H9 (cell line): Measurements from ENCODE around the gene RNF149. TPM values are rescaled to one million over a fixed set of nuclear protein-coding genes. Genes with fewer than 3 reads are reported as not detected.

ENCODE experiments used
- DNase-seq: peaks from one replicate; pipeline ENCODE4 v3.0.0-alpha.2; 2017
- H2AFZ ChIP-seq: one replicate; pipeline ENCODE4 v1.6.1; 2013; ENCODE audit warnings: mild to moderate bottlenecking, low read length, control low read depth, moderate library complexity
- H2AK5ac ChIP-seq: 2 replicates; pipeline ENCODE4 v1.6.1; 2013; ENCODE audit warnings: low read length, control low read depth, mixed read lengths; ENCODE audit not compliant: insufficient read length
- H2BK120ac ChIP-seq: one replicate; pipeline ENCODE4 v1.6.1; 2013; ENCODE audit warnings: low read depth, mild to moderate bottlenecking, low read length, control low read depth, inconsistent platforms; ENCODE audit not compliant: poor library complexity, severe bottlenecking
- H2BK12ac ChIP-seq: 2 replicates; pipeline ENCODE4 v1.6.1; 2013; ENCODE audit warnings: low read length, control low read depth, mixed read lengths, low read depth; ENCODE audit not compliant: insufficient read length
- H2BK15ac ChIP-seq: 2 replicates; pipeline ENCODE4 v1.6.1; 2013; ENCODE audit warnings: low read depth, low read length, control low read depth
- H2BK20ac ChIP-seq: one replicate; pipeline ENCODE4 v1.6.1; 2013; ENCODE audit warnings: low read depth, mild to moderate bottlenecking, low read length, control low read depth, inconsistent platforms; ENCODE audit not compliant: poor library complexity, severe bottlenecking
- H2BK5ac ChIP-seq: 2 replicates; pipeline ENCODE4 v1.6.1; 2013; ENCODE audit warnings: low read length, control low read depth, mixed read lengths; ENCODE audit not compliant: insufficient read length
- H3K14ac ChIP-seq: 2 replicates; pipeline ENCODE4 v1.6.1; 2013; ENCODE audit warnings: low read length, control low read depth; ENCODE audit not compliant: insufficient read depth
- H3K18ac ChIP-seq: 2 replicates; pipeline ENCODE4 v1.6.1; 2013; ENCODE audit warnings: low read depth, mild to moderate bottlenecking, mixed read lengths, low read length, control low read depth; ENCODE audit not compliant: insufficient read length
- H3K23ac ChIP-seq: 2 replicates; pipeline ENCODE4 v1.6.1; 2013; ENCODE audit warnings: low read length, control low read depth, mixed read lengths, low read depth; ENCODE audit not compliant: insufficient read length
- H3K23me2 ChIP-seq: 2 replicates; pipeline ENCODE4 v1.6.1; 2013; ENCODE audit warnings: low read depth, mild to moderate bottlenecking, mixed read lengths, low read length, control low read depth; ENCODE audit not compliant: insufficient read length, poor library complexity, severe bottlenecking
- H3K27ac ChIP-seq: 2 replicates; pipeline ENCODE4 v1.5.1; 2013; ENCODE audit warnings: low read length, control low read depth, mixed read lengths, low read depth; ENCODE audit not compliant: insufficient read length
- H3K27me3 ChIP-seq: 2 replicates; pipeline ENCODE4 v1.6.1; 2013; ENCODE audit warnings: low read length, control low read depth, inconsistent platforms; ENCODE audit not compliant: insufficient read depth
- H3K4ac ChIP-seq: 2 replicates; pipeline ENCODE4 v1.6.1; 2013; ENCODE audit warnings: low read depth, mild to moderate bottlenecking, control low read depth, inconsistent platforms, low read length, moderate library complexity
- H3K4me1 ChIP-seq: 2 replicates; pipeline ENCODE4 v1.6.1; 2013; ENCODE audit warnings: low read length, control low read depth, inconsistent platforms; ENCODE audit not compliant: insufficient read depth
- H3K4me2 ChIP-seq: 2 replicates; pipeline ENCODE4 v1.6.1; 2013; ENCODE audit warnings: low read length, control low read depth, mixed read lengths; ENCODE audit not compliant: insufficient read length, insufficient read depth
- H3K56ac ChIP-seq: 2 replicates; pipeline ENCODE4 v1.6.1; 2013; ENCODE audit warnings: low read depth, mild to moderate bottlenecking, mixed read lengths, low read length, control low read depth; ENCODE audit not compliant: insufficient read length
- H3K79me1 ChIP-seq: 2 replicates; pipeline ENCODE4 v1.6.1; 2013; ENCODE audit warnings: low read depth, mild to moderate bottlenecking, moderate library complexity, low read length, control low read depth, inconsistent platforms; ENCODE audit not compliant: insufficient read depth, poor library complexity, severe bottlenecking
- H3K79me2 ChIP-seq: 2 replicates; pipeline ENCODE4 v1.6.1; 2013; ENCODE audit warnings: low read length, control low read depth, inconsistent platforms; ENCODE audit not compliant: insufficient read depth
- H3K9ac ChIP-seq: 2 replicates; pipeline ENCODE4 v1.6.1; 2013; ENCODE audit warnings: low read length, control low read depth, mixed read lengths; ENCODE audit not compliant: insufficient read length; ENCODE audit errors: extremely low read depth
- H3K9me3 ChIP-seq: one replicate; pipeline ENCODE4 v1.6.1; 2013; ENCODE audit warnings: low read depth, low read length, inconsistent platforms; ENCODE audit not compliant: control insufficient read depth
- H3T11ph ChIP-seq: one replicate; pipeline ENCODE4 v1.6.1; 2013; ENCODE audit warnings: mild to moderate bottlenecking, low read length, control low read depth, inconsistent platforms
- H4K20me1 ChIP-seq: one replicate; pipeline ENCODE4 v1.6.1; 2013; ENCODE audit not compliant: control insufficient read depth, insufficient read length, insufficient read depth
- H4K5ac ChIP-seq: 2 replicates; pipeline ENCODE4 v1.6.1; 2013; ENCODE audit warnings: low read depth, mild to moderate bottlenecking, mixed read lengths, low read length, control low read depth; ENCODE audit not compliant: insufficient read length
- H4K8ac ChIP-seq: replicated peaks from 2 replicates; pipeline ENCODE4 v1.6.1; 2013; ENCODE audit warnings: low read length, control low read depth, mixed read lengths, low read depth; ENCODE audit not compliant: insufficient read length
- H4K91ac ChIP-seq: 2 replicates; pipeline ENCODE4 v1.6.1; 2013; ENCODE audit warnings: low read depth, mild to moderate bottlenecking, moderate library complexity, mixed read lengths, low read length, control low read depth; ENCODE audit not compliant: insufficient read length
- H3K27ac Mint-ChIP-seq, 3 experiments: 2 replicates in 2 of 3; 3 replicates in 1 of 3; pipeline ENCODE4 v1.8.0; 2020 to 2021; ENCODE audit warnings: mixed read lengths in 3 of 3, mild to moderate bottlenecking in 1 of 3, moderate library complexity in 1 of 3
- H3K27me3 Mint-ChIP-seq: 2 replicates; pipeline ENCODE4 v1.8.0; 2021; ENCODE audit warnings: low read depth, mild to moderate bottlenecking, moderate library complexity, mixed read lengths
- H3K36me3 Mint-ChIP-seq, 3 experiments: 2 replicates in 2 of 3; 3 replicates in 1 of 3; pipeline ENCODE4 v1.8.0; 2020 to 2021; ENCODE audit warnings: low read depth in 3 of 3, mixed read lengths in 3 of 3; ENCODE audit not compliant: insufficient read depth in 1 of 3
- H3K4me1 Mint-ChIP-seq, 2 experiments: 2 replicates each; pipeline ENCODE4 v1.8.0; 2020; ENCODE audit warnings: mixed read lengths in 2 of 2
- H3K4me3 Mint-ChIP-seq, 2 experiments: 2 replicates in 1 of 2; 3 replicates in 1 of 2; pipeline ENCODE4 v1.8.0; 2020 to 2021; ENCODE audit warnings: mild to moderate bottlenecking in 2 of 2, mixed read lengths in 2 of 2, moderate library complexity in 1 of 2
- H3K9me3 Mint-ChIP-seq, 2 experiments: 2 replicates in 1 of 2; 3 replicates in 1 of 2; pipeline ENCODE4 v1.8.0; 2020; ENCODE audit warnings: mild to moderate bottlenecking in 2 of 2, mixed read lengths in 2 of 2, moderate library complexity in 1 of 2
- WGBS: extraction: QIAGEN DNeasy Blood & Tissue Kit; methylation state at CpG from one replicate; pipeline ENCODE4 v1.1.7; 2013; ENCODE audit warnings: missing lambda C conversion rate, low lambda C conversion rate, mixed read lengths; ENCODE audit not compliant: insufficient read length; ENCODE audit errors: extremely low coverage; 5-methylcytosine and 5-hydroxymethylcytosine counted together
- total RNA-seq: library from RNA; stranded (reverse); gene quantifications from 2 replicates; pipeline ENCODE4 v1.2.1, GENCODE V29; 2021
- TF ChIP-seq, protein P1 (sequence below): fragments of 200-600 bp; sonication (generic); conservative IDR thresholded peaks from 3 replicates; pipeline ENCODE4 v1.8.0; 2021; ENCODE audit warnings: antibody characterized with exemption, mild to moderate bottlenecking

Gene RNF149
- total RNA-seq, 1 experiment from 2014 or later = 18.0 TPM

DNA sequence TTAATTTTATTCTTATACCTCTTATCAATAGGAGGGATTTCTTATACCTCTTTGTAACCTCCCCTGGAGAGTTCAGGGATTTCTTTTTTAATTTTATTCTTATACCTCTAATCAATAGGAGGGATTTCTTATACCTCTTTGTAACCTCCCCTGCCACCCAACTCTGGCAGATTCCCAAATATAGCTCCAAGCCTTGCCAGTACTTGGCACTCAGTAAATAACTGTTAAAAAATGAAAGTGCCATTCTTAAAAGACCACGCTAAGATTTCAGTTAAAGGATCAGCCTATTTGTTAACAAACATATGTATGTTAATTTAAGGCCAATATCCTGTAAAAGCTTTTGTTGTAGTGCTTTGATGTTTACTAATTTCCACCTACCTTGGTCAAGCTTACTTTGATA, 4.8 kb downstream of the RNF149 start:
- Histone ChIP-seq H2BK20ac (no peak overlapping the region), H3K23ac (no peak overlapping the region), H4K8ac (no peak overlapping the region), H3K56ac (no peak overlapping the region), H3T11ph (no peak overlapping the region), H2AFZ (no peak overlapping the region), H3K27ac (no peak overlapping the region), H2BK120ac (no peak overlapping the region), H3K14ac (no peak overlapping the region), H3K27me3 (no peaks in the 10 kb centered on the region; the same call in 1 of the 2 replicates), H3K4me1 (peaks cover 7% of the 10 kb centered on the region; the same call in 1 of the 2 replicates), H3K79me2 (peaks cover 32% of the 10 kb centered on the region), H2AK5ac (no peak overlapping the region), H3K23me2 (peaks cover 14% of the 10 kb centered on the region), H4K5ac (no peak overlapping the region), H2BK15ac (no peak overlapping the region), H3K79me1 (peaks cover 11% of the 10 kb centered on the region), H2BK5ac (no peak overlapping the region), H3K4me2 (no peak overlapping the region), H2BK12ac (no peak overlapping the region), H3K18ac (no peak overlapping the region), H4K91ac (no peak overlapping the region), H3K9ac (no peak overlapping the region), H3K4ac (no peak overlapping the region), H4K20me1 (no peaks in the 10 kb centered on the region), H3K9me3 (no peaks in the 10 kb centered on the region)
- WGBS = no CpG with 5 or more reads among the region's 1 CpG
- Mint-ChIP-seq H3K4me1 (peaks cover 31 to 40% of the 10 kb centered on the region in 2 experiments), H3K36me3 (peaks cover 3 to 11% (median 9%) of the 10 kb centered on the region in 3 experiments; a peak in 6 of 7 replicates), H3K9me3 (no peaks in the 10 kb centered on the region), H3K27me3 (peaks cover 4% of the 10 kb centered on the region; the same call in 1 of the 2 replicates), H3K4me3 (no peak overlapping the region), H3K27ac (no peak overlapping the region; a peak in 1 of 7 replicates)
- DNase-seq = no peak
- TF ChIP-seq, protein P1, sequence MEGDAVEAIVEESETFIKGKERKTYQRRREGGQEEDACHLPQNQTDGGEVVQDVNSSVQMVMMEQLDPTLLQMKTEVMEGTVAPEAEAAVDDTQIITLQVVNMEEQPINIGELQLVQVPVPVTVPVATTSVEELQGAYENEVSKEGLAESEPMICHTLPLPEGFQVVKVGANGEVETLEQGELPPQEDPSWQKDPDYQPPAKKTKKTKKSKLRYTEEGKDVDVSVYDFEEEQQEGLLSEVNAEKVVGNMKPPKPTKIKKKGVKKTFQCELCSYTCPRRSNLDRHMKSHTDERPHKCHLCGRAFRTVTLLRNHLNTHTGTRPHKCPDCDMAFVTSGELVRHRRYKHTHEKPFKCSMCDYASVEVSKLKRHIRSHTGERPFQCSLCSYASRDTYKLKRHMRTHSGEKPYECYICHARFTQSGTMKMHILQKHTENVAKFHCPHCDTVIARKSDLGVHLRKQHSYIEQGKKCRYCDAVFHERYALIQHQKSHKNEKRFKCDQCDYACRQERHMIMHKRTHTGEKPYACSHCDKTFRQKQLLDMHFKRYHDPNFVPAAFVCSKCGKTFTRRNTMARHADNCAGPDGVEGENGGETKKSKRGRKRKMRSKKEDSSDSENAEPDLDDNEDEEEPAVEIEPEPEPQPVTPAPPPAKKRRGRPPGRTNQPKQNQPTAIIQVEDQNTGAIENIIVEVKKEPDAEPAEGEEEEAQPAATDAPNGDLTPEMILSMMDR = no peak
